Thoracic aorta (tissue), 2 donors: ENCODE measurements around the gene RACGAP1. TPM values are rescaled to one million over a fixed set of nuclear protein-coding genes. Genes with fewer than 3 reads are reported as not detected.

Experiments used
- ATAC-seq: fragments of 150-250 bp; one replicate; pipeline ENCODE4 v1.8.0; 2017; ENCODE audit warnings: low read depth; ENCODE audit not compliant: insufficient number of reproducible peaks, low FRiP score
- DNase-seq: peaks from one replicate; pipeline ENCODE4 v3.0.0-alpha.2; 2020; ENCODE audit warnings: low spot score
- H3K27ac ChIP-seq, 2 donors: fragments of 200-600 bp; sonication (generic); 1 replicate in 1 of 2; 2 replicates in 1 of 2; pipeline ENCODE4 v1.5.1; 2016; ENCODE audit warnings: mild to moderate bottlenecking in 2 of 2, moderate library complexity in 2 of 2
- H3K27me3 ChIP-seq: fragments of 200-600 bp; sonication (generic); replicated peaks from 2 replicates; pipeline ENCODE4 v1.6.0; 2016; ENCODE audit warnings: mild to moderate bottlenecking; ENCODE audit not compliant: insufficient read depth
- H3K36me3 ChIP-seq: fragments of 200-600 bp; sonication (generic); one replicate; pipeline ENCODE4 v1.5.1; 2016
- H3K4me1 ChIP-seq, 2 donors: fragments of 200-600 bp; sonication (generic); 1 replicate in 1 of 2; 2 replicates in 1 of 2; pipeline versions ENCODE4 v1.5.1 to v1.6.0; 2016; ENCODE audit warnings: low read depth in 2 of 2, mild to moderate bottlenecking in 1 of 2; ENCODE audit not compliant: control insufficient read depth in 1 of 2
- H3K4me3 ChIP-seq: fragments of 200-600 bp; sonication (generic); 2 replicates; pipeline ENCODE4 v1.5.1; 2016; ENCODE audit warnings: mild to moderate bottlenecking
- H3K9me3 ChIP-seq: fragments of 200-600 bp; sonication (generic); 2 replicates; pipeline ENCODE4 v1.5.1; 2016
- total RNA-seq, 2 donors: library from RNA; depleted of rRNA; stranded (reverse); fragments of >200 nt; gene quantifications; one replicate each; pipeline versions ENCODE4 v1.1.0 to v1.2.3, GENCODE V29; 2016
- TF ChIP-seq, protein P1 (sequence below): fragments of 200-600 bp; sonication (generic); IDR thresholded peaks from one replicate; pipeline ENCODE4 v1.5.1; 2019; ENCODE audit warnings: antibody characterized with exemption

RACGAP1 gene
- total RNA-seq, 2 donors from 2014 or later, result 3.0 to 4.8 TPM

DNA sequence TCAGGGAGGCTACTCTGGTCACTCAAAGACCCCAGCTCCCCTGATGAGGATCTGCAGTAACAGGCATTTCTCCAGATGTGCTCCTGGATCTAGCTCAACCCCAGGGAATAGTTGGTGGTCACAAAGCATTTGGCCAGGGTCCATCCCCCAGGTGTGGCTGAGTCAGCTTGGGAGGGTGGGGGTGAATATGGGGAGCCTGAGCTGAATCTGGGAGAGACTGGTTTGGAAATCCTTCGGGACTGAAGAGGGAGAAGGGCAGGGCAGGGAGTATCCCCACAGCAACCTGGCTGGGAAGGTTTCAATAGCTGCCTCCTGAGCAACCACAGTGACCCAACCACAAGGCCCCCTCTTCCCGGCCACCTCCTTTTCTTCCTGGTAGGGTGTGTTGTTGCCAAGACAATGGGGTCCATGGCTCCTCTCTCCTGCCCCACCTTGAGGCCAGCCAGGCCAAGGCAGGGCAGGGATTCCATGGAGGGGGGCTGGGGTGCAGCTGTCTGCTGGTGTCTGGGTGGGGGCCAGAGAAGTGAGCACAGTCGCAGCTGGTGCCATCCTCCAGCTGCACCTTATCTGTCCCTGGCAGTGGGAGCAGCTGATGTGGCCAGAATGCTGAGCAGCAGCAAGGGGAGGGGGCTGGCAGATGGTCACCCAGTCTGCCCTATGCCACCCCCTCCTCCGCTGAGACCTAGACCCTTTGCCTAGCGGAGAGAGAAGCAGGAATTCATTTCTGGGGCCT is 37.6 kb upstream of the RACGAP1 start:
- ATAC-seq (no peak), DNase-seq (no peak)
- H3K4me3 ChIP-seq, result no peak overlapping the region
- no peaks in the 10 kb centered on the region for H3K9me3 ChIP-seq
- H3K4me1 ChIP-seq, result peaks cover 3 to 18% of the 10 kb centered on the region in 2 donors
- TF ChIP-seq, protein P1, sequence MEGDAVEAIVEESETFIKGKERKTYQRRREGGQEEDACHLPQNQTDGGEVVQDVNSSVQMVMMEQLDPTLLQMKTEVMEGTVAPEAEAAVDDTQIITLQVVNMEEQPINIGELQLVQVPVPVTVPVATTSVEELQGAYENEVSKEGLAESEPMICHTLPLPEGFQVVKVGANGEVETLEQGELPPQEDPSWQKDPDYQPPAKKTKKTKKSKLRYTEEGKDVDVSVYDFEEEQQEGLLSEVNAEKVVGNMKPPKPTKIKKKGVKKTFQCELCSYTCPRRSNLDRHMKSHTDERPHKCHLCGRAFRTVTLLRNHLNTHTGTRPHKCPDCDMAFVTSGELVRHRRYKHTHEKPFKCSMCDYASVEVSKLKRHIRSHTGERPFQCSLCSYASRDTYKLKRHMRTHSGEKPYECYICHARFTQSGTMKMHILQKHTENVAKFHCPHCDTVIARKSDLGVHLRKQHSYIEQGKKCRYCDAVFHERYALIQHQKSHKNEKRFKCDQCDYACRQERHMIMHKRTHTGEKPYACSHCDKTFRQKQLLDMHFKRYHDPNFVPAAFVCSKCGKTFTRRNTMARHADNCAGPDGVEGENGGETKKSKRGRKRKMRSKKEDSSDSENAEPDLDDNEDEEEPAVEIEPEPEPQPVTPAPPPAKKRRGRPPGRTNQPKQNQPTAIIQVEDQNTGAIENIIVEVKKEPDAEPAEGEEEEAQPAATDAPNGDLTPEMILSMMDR, result no peak
- H3K27ac ChIP-seq, result no peak overlapping the region
- no peaks in the 10 kb centered on the region for H3K27me3 ChIP-seq
- no peaks in the 10 kb centered on the region for H3K36me3 ChIP-seq

DNA sequence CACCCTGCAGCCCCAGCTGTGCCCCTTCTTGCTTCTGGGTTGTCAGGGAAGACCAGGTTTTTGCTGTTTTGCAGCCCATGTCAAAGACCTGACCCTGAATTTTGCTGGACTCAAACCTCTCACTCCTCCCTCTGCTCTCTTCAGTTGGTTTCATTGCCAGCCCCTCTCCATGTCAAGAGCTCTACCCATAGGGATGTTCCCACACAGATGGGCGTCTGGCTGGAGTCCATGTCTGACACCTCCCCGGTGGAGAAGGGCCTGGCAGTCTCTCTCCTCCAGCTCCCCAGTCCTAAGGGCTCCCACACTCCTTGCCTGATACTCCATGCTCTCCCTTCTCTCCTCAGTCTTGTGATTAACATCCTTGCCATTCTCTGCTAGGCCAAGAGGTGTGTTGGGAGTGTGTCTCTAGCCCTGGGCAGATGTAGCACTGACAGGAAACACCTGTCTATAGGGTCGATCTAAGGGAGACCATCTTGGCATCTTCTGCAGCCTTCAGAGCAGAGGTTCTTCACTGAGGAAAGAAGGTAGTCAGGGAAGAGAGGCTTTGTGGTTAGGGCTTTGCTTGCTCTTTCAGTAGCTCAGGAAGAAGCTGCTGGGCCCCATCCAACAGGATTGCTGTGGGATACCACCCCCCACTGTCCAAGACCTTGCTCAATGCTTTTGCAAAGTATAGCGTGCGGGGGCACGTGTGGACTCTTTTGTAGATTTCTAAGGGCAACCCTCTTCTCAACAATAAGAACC is 36.8 kb upstream of the RACGAP1 start:
- Histone ChIP-seq H3K27me3 (no peaks in the 10 kb centered on the region), H3K27ac (no peak overlapping the region), H3K4me1 (peaks cover 4 to 22% of the 10 kb centered on the region in 2 donors), H3K9me3 (no peaks in the 10 kb centered on the region), H3K36me3 (no peaks in the 10 kb centered on the region), H3K4me3 (no peak overlapping the region)
- TF ChIP-seq, protein P1, result no peak
- DNase-seq, result no peak
- no peak for ATAC-seq

DNA sequence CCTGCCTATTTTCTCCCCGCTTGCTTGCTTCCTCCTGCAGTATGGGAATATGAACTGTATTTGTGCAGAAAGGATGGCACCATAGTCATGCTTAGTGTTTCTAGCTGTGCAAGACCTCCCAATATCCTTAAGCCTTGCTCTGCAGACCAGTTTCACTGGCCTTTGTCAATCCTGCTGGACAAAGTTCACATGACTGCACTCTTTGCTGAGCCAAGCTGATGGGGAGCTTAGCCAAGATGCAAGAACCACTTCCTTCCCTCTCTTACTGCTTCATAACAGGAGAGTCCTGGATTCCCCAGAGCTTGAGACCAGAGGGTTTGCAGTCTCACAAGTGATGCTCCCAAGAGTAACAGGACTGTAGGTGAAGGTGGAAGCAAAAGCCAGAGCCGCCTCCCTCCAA is 35.9 kb upstream of the RACGAP1 start:
- H3K9me3 ChIP-seq, result no peaks in the 10 kb centered on the region
- DNase-seq (no peak), ATAC-seq (no peak)
- H3K4me1 ChIP-seq, result peaks cover 11 to 22% of the 10 kb centered on the region in 2 donors
- H3K27me3 ChIP-seq, result no peaks in the 10 kb centered on the region
- no peak overlapping the region for H3K27ac ChIP-seq
- no peaks in the 10 kb centered on the region for H3K36me3 ChIP-seq
- H3K4me3 ChIP-seq, result no peak overlapping the region
- TF ChIP-seq, protein P1, result no peak

GRCh38 chr12:50060120-50060468 is 34.8 kb upstream of the RACGAP1 start:
- no peaks in the 10 kb centered on the region for H3K27me3 ChIP-seq
- H3K4me3 ChIP-seq, result no peak overlapping the region
- TF ChIP-seq, protein P1, result no peak
- H3K4me1 ChIP-seq, result peaks cover 17 to 22% of the 10 kb centered on the region in 2 donors
- no peaks in the 10 kb centered on the region for H3K9me3 ChIP-seq
- no peak for DNase-seq
- ATAC-seq, result no peak
- H3K27ac ChIP-seq, result no peak overlapping the region
- no peaks in the 10 kb centered on the region for H3K36me3 ChIP-seq

DNA sequence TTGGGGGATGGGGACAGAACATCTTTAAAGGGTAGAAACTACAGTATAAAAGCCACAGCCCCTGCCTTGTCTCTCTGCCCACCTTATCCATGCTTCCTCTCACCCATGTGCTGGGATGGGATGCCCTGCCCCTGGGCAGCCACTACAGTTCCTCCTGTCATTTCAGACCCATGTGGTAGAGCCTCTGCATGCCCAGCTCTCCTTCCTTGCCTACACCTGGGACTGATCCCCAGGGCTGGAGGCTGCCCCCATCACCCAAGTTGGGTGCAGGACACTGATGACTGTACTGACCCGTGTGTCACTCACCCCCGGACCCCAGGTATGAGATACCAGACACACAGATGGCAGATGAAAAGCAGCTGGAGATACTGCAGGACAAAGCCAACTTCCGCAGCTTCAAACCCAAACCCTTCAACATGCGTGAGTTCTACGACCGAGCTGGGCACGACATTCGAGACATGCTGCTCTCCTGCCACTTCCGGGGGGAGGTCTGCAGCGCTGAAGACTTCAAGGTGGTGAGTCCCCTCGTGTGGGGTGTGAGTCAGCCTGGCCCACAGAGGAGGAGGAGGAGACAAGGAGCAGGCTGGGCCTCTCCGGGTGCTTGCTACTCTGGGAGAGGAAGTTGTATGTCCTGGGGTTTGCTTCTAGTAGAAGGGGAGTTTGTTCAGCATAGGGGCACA is 34.3 kb upstream of the RACGAP1 start:
- ATAC-seq (no peak), DNase-seq (no peak)
- H3K9me3 ChIP-seq, result no peaks in the 10 kb centered on the region
- TF ChIP-seq, protein P1, result no peak
- no peaks in the 10 kb centered on the region for H3K27me3 ChIP-seq
- H3K36me3 ChIP-seq, result no peaks in the 10 kb centered on the region
- peaks cover 17 to 22% of the 10 kb centered on the region in 2 donors for H3K4me1 ChIP-seq
- H3K4me3 ChIP-seq, result no peak overlapping the region
- H3K27ac ChIP-seq, result no peak overlapping the region
